ENCODE measurements around the gene SLC10A7. TPM values are rescaled to one million over a fixed set of nuclear protein-coding genes. Genes with fewer than 3 reads are reported as not detected.

The SLC10A7 gene
- total RNA-seq, 2 donors from 2014 or later: 10.3 to 14.4 TPM

- no peaks in the 10 kb centered on the region for H3K36me3 ChIP-seq
- no peak for DNase-seq (ENCODE audit: low spot score)
- no peak overlapping the region for H3K27ac ChIP-seq
- H3K9me3 ChIP-seq: no peaks in the 10 kb centered on the region
- H3K27me3 ChIP-seq (replicated peaks; ENCODE audit: insufficient read depth): no peaks in the 10 kb centered on the region
- no peak for TF ChIP-seq CTCF (IDR thresholded peaks at IDR 0.05)
- no peak for ATAC-seq (ENCODE audit: insufficient number of reproducible peaks, low FRiP score, low read depth)
- H3K4me1 ChIP-seq (ENCODE audit: control insufficient read depth in 1 of 2, low read depth in 2 of 2): no peaks in the 10 kb centered on the region
- no peak overlapping the region for H3K4me3 ChIP-seq
These were observed 59.5 kb downstream of the SLC10A7 start for GRCh38 chr4:146462251-146462650.

- TF ChIP-seq CTCF (IDR thresholded peaks at IDR 0.05): no peak
- no peak for ATAC-seq (ENCODE audit: insufficient number of reproducible peaks, low FRiP score, low read depth)
These were observed 63.1 kb downstream of the SLC10A7 start for GRCh38 chr4:146458594-146458993.

GRCh38 chr4:146456681-146457080 lies 65.1 kb downstream of the SLC10A7 start:
- DNase-seq (ENCODE audit: low spot score): no peak
- H3K4me3 ChIP-seq: no peak overlapping the region
- H3K4me1 ChIP-seq (ENCODE audit: control insufficient read depth in 1 of 2, low read depth in 2 of 2): no peaks in the 10 kb centered on the region
- ATAC-seq (ENCODE audit: insufficient number of reproducible peaks, low FRiP score, low read depth): no peak
- no peaks in the 10 kb centered on the region for H3K9me3 ChIP-seq
- no peaks in the 10 kb centered on the region for H3K36me3 ChIP-seq
- no peak overlapping the region for H3K27ac ChIP-seq
- TF ChIP-seq CTCF (IDR thresholded peaks at IDR 0.05): no peak
- H3K27me3 ChIP-seq (replicated peaks; ENCODE audit: insufficient read depth): no peaks in the 10 kb centered on the region

More at GRCh38 chr4:146458594-146458993, 63.1 kb downstream of the SLC10A7 start:
- H3K4me3 ChIP-seq: no peak overlapping the region
- H3K27me3 ChIP-seq (replicated peaks; ENCODE audit: insufficient read depth): no peaks in the 10 kb centered on the region
- H3K4me1 ChIP-seq (ENCODE audit: control insufficient read depth in 1 of 2, low read depth in 2 of 2): no peaks in the 10 kb centered on the region
- no peak for DNase-seq (ENCODE audit: low spot score)
- H3K36me3 ChIP-seq: no peaks in the 10 kb centered on the region
- H3K9me3 ChIP-seq: no peaks in the 10 kb centered on the region
- H3K27ac ChIP-seq: no peak overlapping the region

GRCh38 chr4:146453181-146453807 lies 68.4 kb downstream of the SLC10A7 start:
- H3K27ac ChIP-seq: no peak overlapping the region
- H3K27me3 ChIP-seq (replicated peaks; ENCODE audit: insufficient read depth): no peaks in the 10 kb centered on the region
- H3K36me3 ChIP-seq: no peaks in the 10 kb centered on the region
- no peak overlapping the region for H3K4me3 ChIP-seq
- DNase-seq (ENCODE audit: low spot score) (no peak), ATAC-seq (ENCODE audit: insufficient number of reproducible peaks, low FRiP score, low read depth) (no peak)
- no peak for TF ChIP-seq CTCF (IDR thresholded peaks at IDR 0.05)
- H3K9me3 ChIP-seq: no peaks in the 10 kb centered on the region
- H3K4me1 ChIP-seq (ENCODE audit: control insufficient read depth in 1 of 2, low read depth in 2 of 2): no peaks in the 10 kb centered on the region

- Histone ChIP-seq H3K4me1 (ENCODE audit: control insufficient read depth in 1 of 2, low read depth in 2 of 2) (no peaks in the 10 kb centered on the region), H3K27me3 (replicated peaks; ENCODE audit: insufficient read depth) (no peaks in the 10 kb centered on the region), H3K9me3 (no peaks in the 10 kb centered on the region), H3K27ac (no peak overlapping the region), H3K36me3 (no peaks in the 10 kb centered on the region), H3K4me3 (peak overlapping the region; percentile 49)
- DNase-seq (ENCODE audit: low spot score) (no peak), ATAC-seq (ENCODE audit: insufficient number of reproducible peaks, low FRiP score, low read depth) (no peak)
- no peak for TF ChIP-seq CTCF (IDR thresholded peaks at IDR 0.05)
These were observed 71.2 kb downstream of the SLC10A7 start for GRCh38 chr4:146450524-146450923.
